ENCODE data around the gene POU3F2.

DNA sequence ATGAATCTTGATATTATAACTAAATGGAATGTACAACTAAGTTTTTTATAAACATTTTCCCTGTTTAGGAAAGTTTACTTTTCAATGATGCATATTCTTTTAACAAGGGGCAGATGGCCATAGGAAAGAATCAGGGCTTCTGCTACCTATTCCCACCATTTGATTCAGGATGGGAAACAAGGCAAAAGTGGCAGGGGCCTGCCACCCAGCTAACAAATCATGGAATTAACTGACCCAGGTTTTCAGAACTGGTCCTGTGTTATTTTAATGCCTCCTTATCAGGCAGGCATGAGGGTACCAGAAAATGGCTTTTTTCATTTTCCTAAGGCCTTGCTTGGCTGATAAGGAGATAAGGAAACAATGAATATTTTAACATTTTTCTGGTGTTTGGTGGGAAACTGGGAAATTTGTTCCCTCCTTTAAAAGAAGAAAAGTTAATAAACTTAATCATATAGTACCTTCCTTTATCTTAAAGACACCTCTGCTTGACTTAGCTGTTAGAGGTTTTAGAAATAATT lies 6.7 kb downstream of the POU3F2 start:
- TF ChIP-seq, protein P1, sequence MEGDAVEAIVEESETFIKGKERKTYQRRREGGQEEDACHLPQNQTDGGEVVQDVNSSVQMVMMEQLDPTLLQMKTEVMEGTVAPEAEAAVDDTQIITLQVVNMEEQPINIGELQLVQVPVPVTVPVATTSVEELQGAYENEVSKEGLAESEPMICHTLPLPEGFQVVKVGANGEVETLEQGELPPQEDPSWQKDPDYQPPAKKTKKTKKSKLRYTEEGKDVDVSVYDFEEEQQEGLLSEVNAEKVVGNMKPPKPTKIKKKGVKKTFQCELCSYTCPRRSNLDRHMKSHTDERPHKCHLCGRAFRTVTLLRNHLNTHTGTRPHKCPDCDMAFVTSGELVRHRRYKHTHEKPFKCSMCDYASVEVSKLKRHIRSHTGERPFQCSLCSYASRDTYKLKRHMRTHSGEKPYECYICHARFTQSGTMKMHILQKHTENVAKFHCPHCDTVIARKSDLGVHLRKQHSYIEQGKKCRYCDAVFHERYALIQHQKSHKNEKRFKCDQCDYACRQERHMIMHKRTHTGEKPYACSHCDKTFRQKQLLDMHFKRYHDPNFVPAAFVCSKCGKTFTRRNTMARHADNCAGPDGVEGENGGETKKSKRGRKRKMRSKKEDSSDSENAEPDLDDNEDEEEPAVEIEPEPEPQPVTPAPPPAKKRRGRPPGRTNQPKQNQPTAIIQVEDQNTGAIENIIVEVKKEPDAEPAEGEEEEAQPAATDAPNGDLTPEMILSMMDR (IDR thresholded peaks at IDR 0.05): no peak
- TF ChIP-seq ZFX (IDR thresholded peaks at IDR 0.05; ENCODE audit: borderline replicate concordance): no peak

Data from 22Rv1 (cell line).